Heart left ventricle (tissue), 13 donors: ENCODE results near the gene TPX2.

ENCODE experiments used
- CTCF ChIP-seq, 12 donors: fragments of 200-600 bp; sonication (generic) in 4 of 12; IDR thresholded peaks; one replicate each; pipeline versions ENCODE4 v1.5.0 to v1.8.0; 2018 to 2022; ENCODE audit warnings: antibody characterized with exemption in 12 of 12, mild to moderate bottlenecking in 5 of 12
- POLR2A ChIP-seq, 2 donors: fragments of 450-650 bp; IDR thresholded peaks; one replicate each; pipeline ENCODE4 v1.6.1; 2017; ENCODE audit warnings: antibody characterized with exemption in 2 of 2, mild to moderate bottlenecking in 2 of 2, moderate library complexity in 2 of 2
- donor health status: ischemic (EF 13 %, LVEDD 7.1; RV severe dilation, severe dysfunction).
- donor health status: DM: no; HTN: yes; CAD: no.
- donor health status: DM: no; HTN: no; CAD: no.
- donor health status: ischemic (EF 25% LVEDD 6.9; RV normal size, moderate dysfunction).
- donor health status: ischemic (EF 25% LVEDD 5.7; RV mildly dilated, moderate dysfunction).
- donor health status: ischemic (EF 35%, LVEDD 5.7; RV mildly dilated, moderate dysfunction).
- donor health status: nonischemic (EF 11% LVEDD 7.7; RV severe dilation, severe dysfunction).
- donor health status: DM: yes; HTN: yes; CAD: no.
- donor health status: PGD.
- donor health status: ischemic (EF 29% LVEDD 5.4; RV normal size, mild dysfunction).
- donor health status: nonischemic (EF 23%, LVEDD 6.1; RV moderate dilation, normal function).

GRCh38 chr20:31849306-31849930 lies 110.3 kb downstream of the TPX2 start:
- no peak for TF ChIP-seq POLR2A (IDR thresholded peaks at IDR 0.05)
- no peak for TF ChIP-seq CTCF (IDR thresholded peaks at IDR 0.05)
